ENCODE data around the gene TNNC1.
A peak's percentile ranks its signal among the peaks of the same experiment; 100 is the strongest.

Gene TNNC1

DNA sequence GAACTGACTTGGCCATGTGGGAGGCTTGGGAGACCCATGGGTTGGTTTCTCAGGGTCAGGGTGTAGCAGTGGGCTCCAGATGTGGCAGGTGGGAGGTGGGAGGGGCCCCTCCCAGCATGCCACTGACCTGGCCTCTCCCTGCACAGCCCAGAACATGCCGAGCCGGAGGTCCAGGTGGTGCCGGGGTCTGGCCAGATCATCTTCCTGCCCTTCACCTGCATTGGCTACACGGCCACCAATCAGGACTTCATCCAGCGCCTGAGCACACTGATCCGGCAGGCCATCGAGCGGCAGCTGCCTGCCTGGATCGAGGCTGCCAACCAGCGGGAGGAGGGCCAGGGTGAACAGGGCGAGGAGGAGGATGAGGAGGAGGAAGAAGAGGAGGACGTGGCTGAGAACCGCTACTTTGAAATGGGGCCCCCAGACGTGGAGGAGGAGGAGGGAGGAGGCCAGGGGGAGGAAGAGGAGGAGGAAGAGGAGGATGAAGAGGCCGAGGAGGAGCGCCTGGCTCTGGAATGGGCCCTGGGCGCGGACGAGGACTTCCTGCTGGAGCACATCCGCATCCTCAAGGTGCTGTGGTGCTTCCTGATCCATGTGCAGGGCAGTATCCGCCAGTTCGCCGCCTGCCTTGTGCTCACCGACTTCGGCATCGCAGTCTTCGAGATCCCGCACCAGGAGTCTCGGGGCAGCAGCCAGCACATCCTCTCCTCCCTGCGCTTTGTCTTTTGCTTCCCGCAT lies 33.4 kb upstream of the TNNC1 start:
- DNase-seq: no peak
- intact Hi-C loops (cut with DNase I): no loop called here

DNA sequence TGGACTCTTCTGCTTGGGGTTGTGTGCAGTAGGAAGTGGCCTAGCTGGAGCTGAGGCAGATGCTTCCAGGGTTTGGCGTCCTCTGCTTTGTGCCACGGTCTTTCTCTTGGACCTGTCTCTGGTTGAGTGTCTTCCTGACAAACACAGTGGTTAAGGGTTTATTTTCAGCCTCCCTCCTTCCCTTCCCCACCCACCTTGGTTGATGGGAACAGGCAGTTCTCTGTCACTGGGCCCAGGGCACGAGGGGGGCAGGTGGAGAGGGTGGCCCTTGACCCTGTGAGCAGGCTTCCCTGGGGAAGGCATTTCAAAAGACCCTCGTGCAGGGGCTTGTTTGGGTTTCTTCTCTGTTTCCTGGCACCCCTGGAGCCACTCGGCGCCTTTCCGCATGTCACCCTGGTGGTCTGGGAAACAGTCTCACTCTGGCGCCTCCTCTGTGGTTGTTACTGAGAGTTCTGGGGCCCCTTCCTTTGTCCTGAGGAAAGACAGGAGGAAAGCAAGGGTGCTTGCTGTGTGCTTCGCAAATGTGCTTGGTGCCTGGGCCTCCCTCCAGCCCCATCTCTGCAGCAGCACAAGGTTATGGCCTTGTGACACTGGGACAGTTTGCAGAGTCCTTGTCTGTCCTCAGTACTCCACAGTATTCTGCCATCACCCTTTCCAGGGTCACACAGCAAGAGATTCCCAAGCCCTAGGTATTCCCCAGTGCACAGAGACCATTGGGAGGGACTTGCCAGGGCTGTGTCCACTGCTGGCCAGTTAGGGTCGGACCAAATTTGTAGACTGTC lies 31.0 kb upstream of the TNNC1 start:
- peak in 1 of 42 donors; percentile 39 for DNase-seq
- intact Hi-C loops (cut with DNase I): no loop called here

- intact Hi-C loops (cut with DNase I): no loop called here
- DNase-seq: peak in 2 of 42 donors; percentile 19 to 37
These were observed 29.9 kb upstream of the TNNC1 start for GRCh38 chr3:52483577-52484381.

- intact Hi-C loops (cut with DNase I): no loop called here
- DNase-seq: no peak
These were observed 29.2 kb upstream of the TNNC1 start for GRCh38 chr3:52483081-52483480.

GRCh38 chr3:52481819-52482521 lies 28.1 kb upstream of the TNNC1 start:
- intact Hi-C loops (cut with DNase I): no loop called here
- DNase-seq: no peak

GRCh38 chr3:52480768-52481715 lies 27.2 kb upstream of the TNNC1 start:
- DNase-seq: peak in 30 of 42 donors; percentile 45 to 83 (median 60)
- intact Hi-C loops (cut with DNase I): no loop called here

- intact Hi-C loops (cut with DNase I): loop anchor here (10.0 kb wide), 1 partner anchor 205 kb away; the partner anchor contains the start of genes GNL3 and PBRM1
- DNase-seq: no peak
These were observed 26.2 kb upstream of the TNNC1 start for GRCh38 chr3:52479877-52480575.

DNA sequence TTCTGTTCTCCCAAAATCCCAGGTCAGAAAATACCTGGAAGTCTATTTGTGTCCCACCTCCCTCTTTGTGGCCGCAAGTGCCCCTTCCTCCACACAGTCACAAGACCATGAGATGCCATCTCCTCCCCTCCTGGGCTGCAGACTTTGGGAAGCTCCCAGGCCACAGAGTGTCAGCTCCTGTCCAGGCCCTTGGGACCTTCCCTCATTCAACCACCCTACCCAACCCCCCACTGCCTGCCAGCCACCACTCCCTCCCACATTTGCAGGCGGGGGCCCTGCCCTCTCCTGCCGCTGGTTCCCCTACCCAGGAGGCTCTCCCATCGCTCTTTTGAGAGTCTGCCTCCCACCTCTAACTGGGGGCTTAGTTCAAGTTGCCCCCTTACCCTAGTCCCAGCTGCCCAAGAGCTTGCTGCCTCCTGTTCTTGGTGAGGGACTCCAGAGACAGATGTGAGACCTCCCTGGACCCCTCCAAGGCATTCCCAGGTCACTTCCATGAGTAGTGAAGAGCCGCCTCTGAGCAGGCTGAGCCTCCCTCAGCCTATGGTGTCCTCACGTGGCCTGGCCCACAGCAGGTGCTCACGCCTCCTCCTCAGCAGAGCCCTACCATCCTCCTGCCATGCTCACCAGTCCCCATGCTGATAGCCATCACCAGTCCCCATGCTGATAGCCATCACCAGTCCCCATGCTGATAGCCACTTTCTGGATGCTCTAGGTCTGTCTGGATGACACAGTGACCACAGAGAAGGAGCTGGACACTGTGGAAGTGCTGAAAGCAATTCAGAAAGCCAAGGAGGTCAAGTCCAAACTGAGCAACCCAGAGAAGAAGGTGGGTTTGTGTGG lies 25.4 kb upstream of the TNNC1 start:
- no peak for DNase-seq
- intact Hi-C loops (cut with DNase I): loop anchor here (10.0 kb wide), 1 partner anchor 206 kb away; the partner anchor contains the start of genes GNL3 and PBRM1

GRCh38 chr3:52477796-52478095 lies 23.9 kb upstream of the TNNC1 start:
- DNase-seq: no peak

DNA sequence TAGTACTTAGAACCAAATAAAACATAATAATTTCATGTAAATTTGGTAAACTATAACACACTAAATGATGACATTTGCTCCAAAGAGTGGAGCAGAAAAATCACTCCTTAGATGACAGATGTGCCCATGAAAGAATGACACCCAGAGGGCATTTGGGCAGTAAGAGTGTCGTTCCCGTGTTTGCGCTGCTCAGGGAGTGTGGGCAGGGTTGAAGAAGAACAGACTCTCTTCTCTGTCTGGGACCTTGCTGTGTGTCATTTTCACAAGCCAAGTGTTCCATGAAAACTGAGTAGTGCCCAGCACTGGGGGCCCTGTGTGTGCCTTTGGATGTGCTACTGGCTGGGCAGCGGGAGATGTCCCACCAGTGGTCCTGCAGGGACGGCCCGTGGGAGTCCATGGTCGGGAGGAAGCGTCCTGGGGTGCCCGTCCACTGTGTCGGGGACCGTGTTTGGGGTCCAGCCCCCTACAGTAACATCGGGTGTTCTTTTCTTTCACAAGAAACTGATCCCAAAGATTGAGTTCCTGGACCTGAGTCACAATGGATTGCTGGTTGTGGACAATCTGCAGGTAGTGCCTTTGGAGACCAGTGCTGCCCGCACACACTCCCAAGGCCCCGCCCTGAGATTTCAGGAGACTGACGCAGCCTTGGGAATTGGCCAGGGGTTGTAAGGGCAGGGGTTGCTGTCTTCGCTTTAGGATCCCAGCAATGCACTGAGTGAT lies 23.4 kb upstream of the TNNC1 start:
- DNase-seq: no peak
- intact Hi-C loops (cut with DNase I): loop anchor here (10.0 kb wide), 1 partner anchor 208 kb away; the partner anchor contains the start of genes GNL3 and PBRM1

More at GRCh38 chr3:52477796-52478095, 23.9 kb upstream of the TNNC1 start:
- intact Hi-C loops (cut with DNase I): loop anchor here (10.0 kb wide), 1 partner anchor 207 kb away; the partner anchor contains the start of genes GNL3 and PBRM1

GRCh38 chr3:52473026-52473425 lies 19.2 kb upstream of the TNNC1 start:
- intact Hi-C loops (cut with DNase I): loop anchor here (10.0 kb wide), 1 partner anchor 212 kb away; the partner anchor contains the start of genes GNL3 and PBRM1
- DNase-seq: no peak

DNA sequence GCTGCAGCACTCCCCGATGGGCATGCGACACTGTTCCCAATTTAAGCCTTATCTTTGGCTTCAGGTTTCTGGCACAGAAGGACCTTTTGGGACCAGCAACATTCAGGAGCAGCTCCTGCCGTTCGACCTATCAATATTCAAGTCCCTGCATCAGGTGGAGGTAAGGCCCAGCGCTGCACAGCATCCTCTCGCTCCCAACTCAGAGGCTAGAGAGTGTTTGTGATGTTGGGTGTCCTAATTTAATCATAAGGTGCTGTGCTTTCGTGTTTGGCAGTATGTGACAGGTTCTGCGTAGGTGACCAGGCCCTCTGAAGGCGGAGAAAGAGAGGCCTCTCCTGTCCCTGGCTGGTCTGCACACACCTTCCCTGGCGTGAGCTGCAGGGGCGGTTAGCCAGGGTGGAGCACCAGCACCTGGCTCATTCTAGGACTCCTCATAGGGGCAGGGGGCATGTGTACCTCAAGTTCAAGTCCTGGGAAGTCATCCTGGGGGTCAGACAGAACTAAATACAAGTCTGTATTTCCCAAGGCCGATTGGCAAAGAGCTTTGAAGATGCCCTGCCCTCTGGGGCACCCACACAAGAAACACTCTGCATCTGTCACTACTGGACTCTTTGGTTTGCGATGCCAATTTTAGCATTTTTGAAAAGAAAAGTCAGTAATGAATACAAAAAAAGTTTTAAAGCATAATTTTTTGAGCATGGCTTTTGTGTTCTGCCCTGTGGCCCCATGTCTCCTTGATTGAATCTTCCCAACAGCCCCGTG lies 18.6 kb upstream of the TNNC1 start:
- DNase-seq: no peak
- intact Hi-C loops (cut with DNase I): loop anchor here (10.0 kb wide), 1 partner anchor 212 kb away; the partner anchor contains the start of genes GNL3 and PBRM1

DNA sequence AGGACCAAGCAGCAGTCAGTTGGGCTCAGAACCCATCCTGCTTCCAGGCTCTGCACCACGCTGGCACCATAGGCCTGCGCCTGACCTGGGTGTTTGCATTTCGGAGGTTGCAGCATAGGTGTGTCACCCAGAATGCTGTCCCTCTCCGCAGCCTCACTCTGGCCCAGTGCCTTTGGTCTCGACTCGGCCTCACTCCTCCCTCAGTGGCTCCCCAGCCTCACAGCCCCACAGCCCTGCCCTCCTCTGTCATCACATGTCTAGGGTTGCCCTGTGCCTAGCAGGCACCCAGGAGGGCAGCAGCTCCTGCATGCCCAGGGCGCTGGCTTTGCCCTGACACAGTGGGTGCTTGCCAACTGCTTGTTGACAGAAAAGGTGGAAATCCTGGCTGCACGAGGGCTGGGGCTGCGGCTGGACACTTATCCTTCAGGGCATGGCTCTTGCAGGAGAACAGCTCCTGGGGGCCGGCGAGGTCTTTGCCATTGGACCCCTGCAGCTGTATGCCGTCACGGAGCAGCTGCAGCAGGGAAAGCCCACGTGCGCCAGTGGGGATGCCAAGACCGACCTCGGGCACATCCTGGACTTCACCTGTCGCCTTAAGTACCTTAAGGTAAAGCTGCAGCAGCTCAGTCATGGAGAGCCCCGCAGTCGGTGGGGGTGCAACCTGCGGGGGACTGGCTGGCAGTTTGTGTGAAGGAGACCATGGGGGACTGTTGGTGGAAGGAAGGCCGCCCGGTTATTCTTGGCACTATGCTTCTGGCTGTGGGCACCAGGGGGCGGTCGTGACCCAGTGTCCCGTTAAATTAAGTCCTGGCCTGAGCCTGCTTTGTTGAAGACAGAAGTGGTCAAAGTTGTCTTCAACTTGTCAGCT lies 17.8 kb upstream of the TNNC1 start:
- intact Hi-C loops (cut with DNase I): loop anchor here (10.0 kb wide), 1 partner anchor 213 kb away; the partner anchor contains the start of genes GNL3 and PBRM1
- peak in 40 of 42 donors; percentile 33 to 87 (median 66) for DNase-seq

DNA sequence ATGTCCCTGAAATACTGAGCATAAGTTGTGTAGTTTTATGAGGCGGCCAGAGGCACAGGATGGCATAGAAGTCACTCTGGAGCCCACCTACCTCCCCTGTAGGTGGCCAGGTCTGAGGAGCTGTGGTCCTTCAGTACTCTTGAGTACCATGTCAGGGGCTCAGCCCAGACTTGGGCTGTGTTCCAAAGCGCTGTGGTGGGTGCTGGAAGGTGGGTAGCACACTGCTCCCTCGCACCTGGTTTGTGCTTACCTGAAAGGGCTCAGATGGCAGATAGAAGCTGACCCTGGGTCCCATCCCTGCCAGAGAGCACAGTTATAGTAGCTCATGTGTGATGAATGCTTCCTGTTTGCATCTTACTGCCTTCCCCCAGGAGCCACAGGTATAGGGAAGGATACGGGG lies 17.1 kb upstream of the TNNC1 start:
- intact Hi-C loops (cut with DNase I): loop anchor here (10.0 kb wide), 1 partner anchor 214 kb away; the partner anchor contains the start of genes GNL3 and PBRM1
- no peak for DNase-seq
